SK-N-SH treated with all-trans-retinoic acid at 6 μM for 48 hours (cell line): ENCODE results near the gene TEAD4.

ENCODE experiments used
- ARNTL ChIP-seq: fragments of 450-650 bp; formaldehyde crosslinking; IDR thresholded peaks from 2 replicates; pipeline ENCODE4 v1.5.0; 2020; ENCODE audit warnings: low read depth, mild to moderate bottlenecking, moderate library complexity, borderline replicate concordance
- RARB ChIP-seq: fragments of 250-450 bp; sonication (Bioruptor Pico); IDR thresholded peaks from 2 replicates; pipeline ENCODE4 v1.8.0; 2021; ENCODE audit warnings: mild to moderate bottlenecking, moderate library complexity
- TOX ChIP-seq: fragments of 250-450 bp; sonication (Bioruptor Pico); IDR thresholded peaks from 2 replicates; pipeline ENCODE4 v1.8.0; 2021; ENCODE audit warnings: mild to moderate bottlenecking, moderate library complexity, borderline replicate concordance
- ZC3H10 ChIP-seq: fragments of 250-450 bp; sonication (Bioruptor Pico); IDR thresholded peaks from 2 replicates; pipeline ENCODE4 v1.5.1; 2021; ENCODE audit warnings: mild to moderate bottlenecking, moderate library complexity
- ZFP3 ChIP-seq: fragments of 250-450 bp; sonication (Bioruptor Pico); IDR thresholded peaks from 2 replicates; pipeline ENCODE4 v1.5.0; 2020; ENCODE audit warnings: mild to moderate bottlenecking, moderate library complexity
- ZFP30 ChIP-seq: fragments of 450-650 bp; formaldehyde crosslinking; IDR thresholded peaks from 2 replicates; pipeline ENCODE4 v1.5.0; 2022; ENCODE audit warnings: mild to moderate bottlenecking, moderate library complexity
- TF ChIP-seq, protein P1 (sequence below): fragments of 250-450 bp; sonication (Bioruptor Pico); IDR thresholded peaks from 2 replicates; pipeline ENCODE4 v1.5.1; 2021; ENCODE audit warnings: mild to moderate bottlenecking, moderate library complexity
- TF ChIP-seq, protein P2 (sequence below): fragments of 250-450 bp; sonication (Bioruptor Pico); IDR thresholded peaks from 2 replicates; pipeline ENCODE4 v1.5.0; 2020; ENCODE audit warnings: mild to moderate bottlenecking, moderate library complexity

- TF ChIP-seq, protein P1, sequence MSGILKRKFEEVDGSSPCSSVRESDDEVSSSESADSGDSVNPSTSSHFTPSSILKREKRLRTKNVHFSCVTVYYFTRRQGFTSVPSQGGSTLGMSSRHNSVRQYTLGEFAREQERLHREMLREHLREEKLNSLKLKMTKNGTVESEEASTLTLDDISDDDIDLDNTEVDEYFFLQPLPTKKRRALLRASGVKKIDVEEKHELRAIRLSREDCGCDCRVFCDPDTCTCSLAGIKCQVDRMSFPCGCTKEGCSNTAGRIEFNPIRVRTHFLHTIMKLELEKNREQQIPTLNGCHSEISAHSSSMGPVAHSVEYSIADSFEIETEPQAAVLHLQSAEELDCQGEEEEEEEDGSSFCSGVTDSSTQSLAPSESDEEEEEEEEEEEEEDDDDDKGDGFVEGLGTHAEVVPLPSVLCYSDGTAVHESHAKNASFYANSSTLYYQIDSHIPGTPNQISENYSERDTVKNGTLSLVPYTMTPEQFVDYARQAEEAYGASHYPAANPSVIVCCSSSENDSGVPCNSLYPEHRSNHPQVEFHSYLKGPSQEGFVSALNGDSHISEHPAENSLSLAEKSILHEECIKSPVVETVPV (CRISPR knock-in tag): no peak
- TF ChIP-seq RARB (CRISPR knock-in tag) (no peak), ARNTL (no peak), ZC3H10 (CRISPR knock-in tag) (no peak), ZFP3 (CRISPR knock-in tag) (no peak), ZFP30 (no peak), TOX (CRISPR knock-in tag) (no peak)
- TF ChIP-seq, protein P2, sequence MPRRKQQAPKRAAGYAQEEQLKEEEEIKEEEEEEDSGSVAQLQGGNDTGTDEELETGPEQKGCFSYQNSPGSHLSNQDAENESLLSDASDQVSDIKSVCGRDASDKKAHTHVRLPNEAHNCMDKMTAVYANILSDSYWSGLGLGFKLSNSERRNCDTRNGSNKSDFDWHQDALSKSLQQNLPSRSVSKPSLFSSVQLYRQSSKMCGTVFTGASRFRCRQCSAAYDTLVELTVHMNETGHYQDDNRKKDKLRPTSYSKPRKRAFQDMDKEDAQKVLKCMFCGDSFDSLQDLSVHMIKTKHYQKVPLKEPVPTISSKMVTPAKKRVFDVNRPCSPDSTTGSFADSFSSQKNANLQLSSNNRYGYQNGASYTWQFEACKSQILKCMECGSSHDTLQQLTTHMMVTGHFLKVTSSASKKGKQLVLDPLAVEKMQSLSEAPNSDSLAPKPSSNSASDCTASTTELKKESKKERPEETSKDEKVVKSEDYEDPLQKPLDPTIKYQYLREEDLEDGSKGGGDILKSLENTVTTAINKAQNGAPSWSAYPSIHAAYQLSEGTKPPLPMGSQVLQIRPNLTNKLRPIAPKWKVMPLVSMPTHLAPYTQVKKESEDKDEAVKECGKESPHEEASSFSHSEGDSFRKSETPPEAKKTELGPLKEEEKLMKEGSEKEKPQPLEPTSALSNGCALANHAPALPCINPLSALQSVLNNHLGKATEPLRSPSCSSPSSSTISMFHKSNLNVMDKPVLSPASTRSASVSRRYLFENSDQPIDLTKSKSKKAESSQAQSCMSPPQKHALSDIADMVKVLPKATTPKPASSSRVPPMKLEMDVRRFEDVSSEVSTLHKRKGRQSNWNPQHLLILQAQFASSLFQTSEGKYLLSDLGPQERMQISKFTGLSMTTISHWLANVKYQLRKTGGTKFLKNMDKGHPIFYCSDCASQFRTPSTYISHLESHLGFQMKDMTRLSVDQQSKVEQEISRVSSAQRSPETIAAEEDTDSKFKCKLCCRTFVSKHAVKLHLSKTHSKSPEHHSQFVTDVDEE (CRISPR knock-in tag): no peak
These were observed 21.7 kb upstream of the TEAD4 start for GRCh38 chr12:2937500-2937899.
